ENCODE data around the gene IDUA. TPM values are rescaled to one million over a fixed set of nuclear protein-coding genes. Genes with fewer than 3 reads are reported as not detected.

The IDUA gene
- polyA plus RNA-seq, 2 donors: 10.0 to 17.8 TPM

GRCh38 chr4:992297-993110 is 5.7 kb downstream of the IDUA start:
- H3K4me3 ChIP-seq (ENCODE audit: low read depth in 1 of 2, low read length in 2 of 2): no peak overlapping the region
- H3K27ac ChIP-seq (ENCODE audit: low read depth in 2 of 2, low read length in 1 of 2): peak overlapping the region; percentile 33 to 45
- no peaks in the 10 kb centered on the region for H3K9me3 ChIP-seq (ENCODE audit: control insufficient read depth in 2 of 2, insufficient read depth in 1 of 2, low read depth in 1 of 2, low read length in 1 of 2)
- WGBS, 2 donors: 50 to 58% methylated on average over 25 of the region's 25 CpGs
- H3K4me1 ChIP-seq (ENCODE audit: control insufficient read depth in 2 of 2, insufficient read depth in 2 of 2, low read length in 1 of 2): peaks cover 6 to 22% of the 10 kb centered on the region in 2 donors
- H3K36me3 ChIP-seq (ENCODE audit: control insufficient read depth in 2 of 2, insufficient read depth in 2 of 2, low read length in 1 of 2): peaks cover 2 to 18% of the 10 kb centered on the region in 2 donors
- H3K27me3 ChIP-seq (ENCODE audit: control insufficient read depth in 1 of 2, insufficient read depth in 2 of 2, low read length in 2 of 2): peaks cover 0 to 5% of the 10 kb centered on the region in 2 donors

- Histone ChIP-seq H3K4me3 (ENCODE audit: low read depth in 1 of 2, low read length in 2 of 2) (no peak within 1 kb of the TSS), H3K27ac (ENCODE audit: low read depth in 2 of 2, low read length in 1 of 2) (peak within 1 kb of the TSS; percentile 33 to 45), H3K9me3 (ENCODE audit: control insufficient read depth in 2 of 2, insufficient read depth in 1 of 2, low read depth in 1 of 2, low read length in 1 of 2) (no peaks in the 10 kb centered on the region), H3K27me3 (ENCODE audit: control insufficient read depth in 1 of 2, insufficient read depth in 2 of 2, low read length in 2 of 2) (peaks cover 0 to 12% of the 10 kb centered on the region in 2 donors), H3K36me3 (ENCODE audit: control insufficient read depth in 2 of 2, insufficient read depth in 2 of 2, low read length in 1 of 2) (peaks cover 2 to 18% of the 10 kb centered on the region in 2 donors), H3K4me1 (ENCODE audit: control insufficient read depth in 2 of 2, insufficient read depth in 2 of 2, low read length in 1 of 2) (peaks cover 3 to 19% of the 10 kb centered on the region in 2 donors)
- 78 to 84% methylated on average over 37 of the region's 37 CpGs for WGBS, 2 donors
Observed at GRCh38 chr4:993111-994029, 6.5 kb downstream of the IDUA start, which contains the start of gene SLC26A1. Gene SLC26A1, minus strand, starts transcription at chr4:993404. Its CDS starts 1,701 bp downstream, at chr4:991703.

GRCh38 chr4:995311-996026 is 8.6 kb downstream of the IDUA start:
- no peak overlapping the region for H3K27ac ChIP-seq (ENCODE audit: low read depth in 2 of 2, low read length in 1 of 2)
- H3K27me3 ChIP-seq (ENCODE audit: control insufficient read depth in 1 of 2, insufficient read depth in 2 of 2, low read length in 2 of 2): peaks cover 0 to 14% of the 10 kb centered on the region in 2 donors
- H3K4me3 ChIP-seq (ENCODE audit: low read depth in 1 of 2, low read length in 2 of 2): no peak overlapping the region
- no peaks in the 10 kb centered on the region for H3K9me3 ChIP-seq (ENCODE audit: control insufficient read depth in 2 of 2, insufficient read depth in 1 of 2, low read depth in 1 of 2, low read length in 1 of 2)
- H3K4me1 ChIP-seq (ENCODE audit: control insufficient read depth in 2 of 2, insufficient read depth in 2 of 2, low read length in 1 of 2): peaks cover 3 to 21% of the 10 kb centered on the region in 2 donors
- H3K36me3 ChIP-seq (ENCODE audit: control insufficient read depth in 2 of 2, insufficient read depth in 2 of 2, low read length in 1 of 2): peaks cover 0 to 7% of the 10 kb centered on the region in 2 donors
- WGBS, 2 donors: 91% methylated on average over 23 of the region's 23 CpGs

GRCh38 chr4:996030-996996 is 9.5 kb downstream of the IDUA start:
- H3K27ac ChIP-seq (ENCODE audit: low read depth in 2 of 2, low read length in 1 of 2): no peak overlapping the region
- H3K9me3 ChIP-seq (ENCODE audit: control insufficient read depth in 2 of 2, insufficient read depth in 1 of 2, low read depth in 1 of 2, low read length in 1 of 2): no peaks in the 10 kb centered on the region
- no peak overlapping the region for H3K4me3 ChIP-seq (ENCODE audit: low read depth in 1 of 2, low read length in 2 of 2)
- H3K4me1 ChIP-seq (ENCODE audit: control insufficient read depth in 2 of 2, insufficient read depth in 2 of 2, low read length in 1 of 2): peaks cover 3 to 21% of the 10 kb centered on the region in 2 donors
- H3K27me3 ChIP-seq (ENCODE audit: control insufficient read depth in 1 of 2, insufficient read depth in 2 of 2, low read length in 2 of 2): peaks cover 0 to 19% of the 10 kb centered on the region in 2 donors
- WGBS, 2 donors: 66 to 69% methylated on average over 13 to 15 of the region's 15 CpGs
- peaks cover 0 to 3% of the 10 kb centered on the region in 2 donors for H3K36me3 ChIP-seq (ENCODE audit: control insufficient read depth in 2 of 2, insufficient read depth in 2 of 2, low read length in 1 of 2)

- Histone ChIP-seq H3K27ac (ENCODE audit: low read depth in 2 of 2, low read length in 1 of 2) (no peak overlapping the region), H3K9me3 (ENCODE audit: control insufficient read depth in 2 of 2, insufficient read depth in 1 of 2, low read depth in 1 of 2, low read length in 1 of 2) (peaks cover 0 to 2% of the 10 kb centered on the region in 2 donors), H3K36me3 (ENCODE audit: control insufficient read depth in 2 of 2, insufficient read depth in 2 of 2, low read length in 1 of 2) (no peaks in the 10 kb centered on the region), H3K4me3 (ENCODE audit: low read depth in 1 of 2, low read length in 2 of 2) (peak overlapping the region in 1 of 2 donors; percentile 17), H3K27me3 (ENCODE audit: control insufficient read depth in 1 of 2, insufficient read depth in 2 of 2, low read length in 2 of 2) (peaks cover 0 to 24% of the 10 kb centered on the region in 2 donors), H3K4me1 (ENCODE audit: control insufficient read depth in 2 of 2, insufficient read depth in 2 of 2, low read length in 1 of 2) (peaks cover 3 to 23% of the 10 kb centered on the region in 2 donors)
- WGBS, 2 donors: 6% methylated on average over 19 to 25 of the region's 25 CpGs
Observed at GRCh38 chr4:996997-997374, 10.1 kb downstream of the IDUA start.

- 2% methylated on average over 61 to 68 of the region's 68 CpGs for WGBS, 2 donors
- Histone ChIP-seq H3K27me3 (ENCODE audit: control insufficient read depth in 1 of 2, insufficient read depth in 2 of 2, low read length in 2 of 2) (peaks cover 0 to 30% of the 10 kb centered on the region in 2 donors), H3K4me3 (ENCODE audit: low read depth in 1 of 2, low read length in 2 of 2) (peak overlapping the region; percentile 4 to 17)
Observed at GRCh38 chr4:997375-998071, 10.7 kb downstream of the IDUA start.

GRCh38 chr4:998096-998691 is 11.3 kb downstream of the IDUA start:
- Histone ChIP-seq H3K36me3 (ENCODE audit: control insufficient read depth in 2 of 2, insufficient read depth in 2 of 2, low read length in 1 of 2) (no peaks in the 10 kb centered on the region), H3K4me3 (ENCODE audit: low read depth in 1 of 2, low read length in 2 of 2) (no peak overlapping the region), H3K27ac (ENCODE audit: low read depth in 2 of 2, low read length in 1 of 2) (no peak overlapping the region), H3K9me3 (ENCODE audit: control insufficient read depth in 2 of 2, insufficient read depth in 1 of 2, low read depth in 1 of 2, low read length in 1 of 2) (peaks cover 0 to 2% of the 10 kb centered on the region in 2 donors), H3K27me3 (ENCODE audit: control insufficient read depth in 1 of 2, insufficient read depth in 2 of 2, low read length in 2 of 2) (peaks cover 0 to 36% of the 10 kb centered on the region in 2 donors), H3K4me1 (ENCODE audit: control insufficient read depth in 2 of 2, insufficient read depth in 2 of 2, low read length in 1 of 2) (peaks cover 0 to 22% of the 10 kb centered on the region in 2 donors)
- WGBS, 2 donors: 33 to 56% methylated on average over 9 to 12 of the region's 12 CpGs

More at GRCh38 chr4:997375-998071, 10.7 kb downstream of the IDUA start:
- Histone ChIP-seq H3K36me3 (ENCODE audit: control insufficient read depth in 2 of 2, insufficient read depth in 2 of 2, low read length in 1 of 2) (no peaks in the 10 kb centered on the region), H3K9me3 (ENCODE audit: control insufficient read depth in 2 of 2, insufficient read depth in 1 of 2, low read depth in 1 of 2, low read length in 1 of 2) (peaks cover 0 to 2% of the 10 kb centered on the region in 2 donors), H3K27ac (ENCODE audit: low read depth in 2 of 2, low read length in 1 of 2) (no peak overlapping the region), H3K4me1 (ENCODE audit: control insufficient read depth in 2 of 2, insufficient read depth in 2 of 2, low read length in 1 of 2) (peaks cover 3 to 23% of the 10 kb centered on the region in 2 donors)
